ENCODE results near the gene RHBG. TPM values are rescaled to one million over a fixed set of nuclear protein-coding genes. Genes with fewer than 3 reads are reported as not detected.

Gene RHBG
- total and polyA plus RNA-seq, 2 donors (not counting 1 experiment from before 2014, with no cell fraction given): not detected

DNA sequence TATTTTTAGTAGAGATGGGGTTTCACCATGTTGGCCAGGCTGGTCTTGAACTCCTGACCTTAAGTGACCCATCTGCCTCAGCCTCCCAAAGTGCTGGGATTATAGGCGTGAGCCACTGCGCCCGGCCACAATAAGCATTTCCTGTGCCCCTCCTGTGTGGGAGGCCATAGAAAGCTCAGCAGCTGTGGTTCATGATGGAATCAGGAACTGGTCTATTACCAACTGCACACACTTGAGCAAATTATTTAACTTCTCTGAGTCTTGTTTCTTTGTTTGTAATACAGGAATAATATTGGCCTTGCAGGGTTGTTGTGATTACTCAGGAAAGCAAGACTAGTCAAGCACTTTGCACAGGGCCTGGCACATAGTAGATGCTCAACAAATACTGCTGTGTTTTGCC is 15.0 kb downstream of the RHBG start:
- Mint-ChIP-seq H3K4me1 (peaks cover 8% of the 10 kb centered on the region), H3K27ac (no peak overlapping the region), H3K9me3 (ENCODE audit: insufficient read depth) (no peaks in the 10 kb centered on the region), H3K27me3 (peaks cover 18% of the 10 kb centered on the region), H3K4me3 (no peak overlapping the region)
- H2AFZ ChIP-seq (ENCODE audit: insufficient read depth, low read depth, low read length, poor library complexity, severe bottlenecking): no peak overlapping the region
- H3K9ac ChIP-seq (ENCODE audit: low read length): no peak overlapping the region
- ChIA-PET CTCF (interaction anchor here (0.7 to 12.5 kb wide), 5 partner anchors 29 to 227 kb away, joined by 6 to 445 read pairs (median 21); no protein-coding TSS in a partner anchor), POLR2A (no interaction called here)
- no peak overlapping the region for H3K4me3 ChIP-seq (ENCODE audit: control extremely low read depth in 1 of 5, extremely low read depth in 1 of 5, insufficient read depth in 1 of 5, low read depth in 2 of 5, low read length in 4 of 5)
- peaks cover 0 to 3% (median 0%) of the 10 kb centered on the region in 3 donors for H3K9me3 ChIP-seq (ENCODE audit: control extremely low read depth in 1 of 3, control insufficient read depth in 2 of 3, insufficient read depth in 1 of 3, low read length in 2 of 3)
- H3K27me3 ChIP-seq (replicated peaks in 1 of 4; ENCODE audit: control extremely low read depth in 1 of 4, control insufficient read depth in 3 of 4, insufficient read depth in 4 of 4, low read length in 3 of 4): peaks cover 0 to 30% (median 12%) of the 10 kb centered on the region in 4 experiments
- DNase-seq: no peak
- H3K27ac ChIP-seq (ENCODE audit: low read length in 2 of 2): no peak overlapping the region
- H3K36me3 ChIP-seq (replicated peaks in 1 of 2; ENCODE audit: control extremely low read depth in 1 of 2, control insufficient read depth in 1 of 2, extremely low read depth in 1 of 2, insufficient read depth in 2 of 2, low read length in 1 of 2): no peaks in the 10 kb centered on the region
- intact Hi-C loops (cut with micrococcal nuclease): no loop called here
- 13% methylated on average over 3 of the region's 3 CpGs for WGBS (ENCODE audit: insufficient coverage)
- peaks cover 4 to 19% of the 10 kb centered on the region in 2 donors for H3K4me1 ChIP-seq (ENCODE audit: control insufficient read depth in 2 of 2, insufficient read depth in 2 of 2, low read length in 2 of 2)
- no peaks in the 10 kb centered on the region for H4K20me1 ChIP-seq (ENCODE audit: control insufficient read depth, insufficient read depth, low read length, poor library complexity, severe bottlenecking)
- TF ChIP-seq EZH2 (IDR thresholded peaks at IDR 0.05; ENCODE audit: borderline replicate concordance, insufficient read depth, low read depth, low read length, poor library complexity, severe bottlenecking): no peak
- H3K79me2 ChIP-seq (ENCODE audit: control insufficient read depth, insufficient read depth, low read length): no peaks in the 10 kb centered on the region
- ATAC-seq (ENCODE audit: low read depth): no peak
- no peak overlapping the region for H3K4me2 ChIP-seq (replicated peaks; ENCODE audit: low read depth, low read length, poor library complexity, severe bottlenecking)

DNA sequence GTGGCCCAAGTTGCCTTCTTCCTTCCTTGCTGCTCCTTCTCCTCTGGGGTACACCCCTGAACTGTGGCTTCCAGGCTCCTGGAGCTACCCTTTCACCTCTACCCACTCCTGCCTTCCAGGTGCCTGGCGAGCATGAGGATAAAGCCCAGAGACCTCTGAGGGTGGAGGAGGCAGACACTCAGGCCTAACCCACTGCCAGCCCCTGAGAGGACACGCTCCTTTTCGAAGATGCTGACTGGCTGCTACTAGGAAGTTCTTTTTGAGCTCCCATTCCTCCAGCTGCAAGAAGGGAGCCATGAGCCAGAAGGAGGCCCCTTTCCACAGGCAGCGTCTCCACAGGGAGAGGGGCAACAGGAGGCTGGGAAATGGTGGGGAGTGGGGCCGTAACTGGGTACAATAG is 15.6 kb downstream of the RHBG start:
- H3K27ac Mint-ChIP-seq: no peak overlapping the region

More for the DNA sequence above, 15.6 kb downstream of the RHBG start:
- peaks cover 8% of the 10 kb centered on the region for H3K4me1 Mint-ChIP-seq
- Histone ChIP-seq H3K36me3 (replicated peaks in 1 of 2; ENCODE audit: control extremely low read depth in 1 of 2, control insufficient read depth in 1 of 2, extremely low read depth in 1 of 2, insufficient read depth in 2 of 2, low read length in 1 of 2) (no peaks in the 10 kb centered on the region), H3K27ac (ENCODE audit: low read length in 2 of 2) (no peak overlapping the region), H3K9ac (ENCODE audit: low read length) (no peak overlapping the region), H2AFZ (ENCODE audit: insufficient read depth, low read depth, low read length, poor library complexity, severe bottlenecking) (no peak overlapping the region), H4K20me1 (ENCODE audit: control insufficient read depth, insufficient read depth, low read length, poor library complexity, severe bottlenecking) (no peaks in the 10 kb centered on the region), H3K9me3 (ENCODE audit: control extremely low read depth in 1 of 3, control insufficient read depth in 2 of 3, insufficient read depth in 1 of 3, low read length in 2 of 3) (peaks cover 0 to 3% (median 0%) of the 10 kb centered on the region in 3 donors), H3K4me3 (ENCODE audit: control extremely low read depth in 1 of 5, extremely low read depth in 1 of 5, insufficient read depth in 1 of 5, low read depth in 2 of 5, low read length in 4 of 5) (no peak overlapping the region), H3K4me1 (ENCODE audit: control insufficient read depth in 2 of 2, insufficient read depth in 2 of 2, low read length in 2 of 2) (peaks cover 4 to 19% of the 10 kb centered on the region in 2 donors), H3K79me2 (ENCODE audit: control insufficient read depth, insufficient read depth, low read length) (no peaks in the 10 kb centered on the region), H3K4me2 (replicated peaks; ENCODE audit: low read depth, low read length, poor library complexity, severe bottlenecking) (no peak overlapping the region), H3K27me3 (replicated peaks in 1 of 4; ENCODE audit: control extremely low read depth in 1 of 4, control insufficient read depth in 3 of 4, insufficient read depth in 4 of 4, low read length in 3 of 4) (peaks cover 0 to 37% (median 14%) of the 10 kb centered on the region in 4 experiments)
- no peak overlapping the region for H3K4me3 Mint-ChIP-seq
- 100% methylated on average over 3 of the region's 5 CpGs for WGBS (ENCODE audit: insufficient coverage)
- DNase-seq: no peak
- intact Hi-C loops (cut with micrococcal nuclease): loop anchor here (1.0 kb wide), 1 partner anchor 61 kb away; no protein-coding TSS in a partner anchor
- ChIA-PET POLR2A (no interaction called here), CTCF (interaction anchor here (1.2 to 12.5 kb wide), 12 partner anchors 26 to 281 kb away, joined by 3 to 445 read pairs (median 20); no protein-coding TSS in a partner anchor)
- H3K27me3 Mint-ChIP-seq: peaks cover 20% of the 10 kb centered on the region
- TF ChIP-seq EZH2 (IDR thresholded peaks at IDR 0.05; ENCODE audit: borderline replicate concordance, insufficient read depth, low read depth, low read length, poor library complexity, severe bottlenecking) (no peak), CTCF (IDR thresholded peaks at IDR 0.05) (no peak)
- no peaks in the 10 kb centered on the region for H3K9me3 Mint-ChIP-seq (ENCODE audit: insufficient read depth)
- no peak for ATAC-seq (ENCODE audit: low read depth)

All from B cell (primary cell).